HL-60/S4 (cell line): ENCODE data around the gene CYP4F11.
"Not testable (repeated sequence)": the region's sequence is repeated elsewhere in the genome, so short reads cannot be mapped to it uniquely, and the experiment has no call there.

Experiments
- in situ Hi-C: fragments of 300-500 bp; cut with MboI; formaldehyde crosslinking; loops from 2 replicates; pipeline ENCODE4 v1.14.3; 2022; ENCODE audit warnings: low sequenced_read_pairs

Gene CYP4F11

GRCh38 chr19:15885919-15886318 lies 48.4 kb downstream of the CYP4F11 start:
- in situ Hi-C loops: no loop called here

- in situ Hi-C loops: no loop called here
Observed at GRCh38 chr19:15885167-15885566, 49.2 kb downstream of the CYP4F11 start.

- in situ Hi-C loops: not testable (repeated sequence)
Observed at GRCh38 chr19:15883329-15883728, 51.0 kb downstream of the CYP4F11 start.

- in situ Hi-C loops: no loop called here
Observed at GRCh38 chr19:15874821-15875474, 59.4 kb downstream of the CYP4F11 start.

GRCh38 chr19:15873771-15874170 lies 60.6 kb downstream of the CYP4F11 start:
- in situ Hi-C loops: not testable (repeated sequence)

- in situ Hi-C loops: no loop called here
Observed at GRCh38 chr19:15871570-15871969, 62.8 kb downstream of the CYP4F11 start.

GRCh38 chr19:15869873-15870272 lies 64.5 kb downstream of the CYP4F11 start:
- in situ Hi-C loops: no loop called here

GRCh38 chr19:15869109-15869555 lies 65.2 kb downstream of the CYP4F11 start:
- in situ Hi-C loops: no loop called here

GRCh38 chr19:15866636-15867035 lies 67.7 kb downstream of the CYP4F11 start:
- in situ Hi-C loops: no loop called here

- in situ Hi-C loops: no loop called here
Observed at GRCh38 chr19:15864824-15865223, 69.5 kb downstream of the CYP4F11 start.

- in situ Hi-C loops: no loop called here
Observed at GRCh38 chr19:15863272-15863671, 71.1 kb downstream of the CYP4F11 start.

GRCh38 chr19:15862444-15862843 lies 71.9 kb downstream of the CYP4F11 start:
- in situ Hi-C loops: no loop called here
